GM18505 (cell line): ENCODE data around the gene SOD2.
"Not testable (repeated sequence)": the region's sequence is repeated elsewhere in the genome, so short reads cannot be mapped to it uniquely, and the experiment has no call there.

Experiments used
- ATAC-seq: cut with Tn5 transposase; IDR thresholded peaks from one replicate; pipeline ENCODE4 v1.9.1; 2021; ENCODE audit not compliant: unreplicated experiment
- POLR2A ChIP-seq: IDR thresholded peaks from 4 replicates; pipeline ENCODE4 v1.6.1; 2011; ENCODE audit warnings: borderline replicate concordance; ENCODE audit not compliant: insufficient read depth, insufficient read length; ENCODE audit errors: extremely low read depth

Gene SOD2

DNA sequence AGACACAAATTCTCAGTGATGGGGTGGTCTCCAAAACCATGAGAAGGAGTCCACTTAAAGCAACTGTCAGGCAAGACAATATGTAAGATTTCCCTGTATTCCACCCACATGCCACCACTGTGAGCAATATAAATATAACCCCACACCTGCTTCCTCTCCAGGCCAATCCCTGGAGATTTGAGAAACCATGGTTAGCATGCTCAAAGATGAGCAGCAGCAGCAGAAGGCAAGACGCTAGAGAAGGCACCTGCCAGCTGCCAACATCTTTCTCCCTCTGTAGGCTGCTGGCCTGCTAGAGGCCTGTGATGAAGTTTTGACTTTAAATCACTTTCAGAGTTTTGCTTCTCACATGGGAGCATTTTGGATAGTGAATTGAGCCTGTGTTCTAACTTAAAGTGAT lies 7.9 kb upstream of the SOD2 start:
- no peak for ATAC-seq
- no peak for TF ChIP-seq POLR2A

DNA sequence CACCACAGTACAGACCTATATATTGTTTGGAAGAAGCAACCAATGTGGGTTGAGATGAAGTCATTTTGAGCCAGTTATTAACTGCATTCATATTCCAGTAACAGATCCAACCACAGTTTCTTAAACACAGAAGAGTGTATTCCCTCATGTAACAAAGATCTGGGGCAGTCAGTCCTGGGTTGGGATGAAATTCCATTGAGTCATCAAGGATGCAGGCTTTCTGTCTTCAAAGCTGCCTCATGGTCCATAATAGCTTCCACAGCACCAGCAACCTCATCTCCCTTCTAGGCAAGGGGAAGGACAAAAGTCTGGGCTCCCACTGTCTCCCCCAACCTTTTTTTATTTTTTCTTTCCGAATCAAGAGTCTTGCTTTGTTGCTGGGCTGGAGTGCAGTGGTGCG lies 2.9 kb upstream of the SOD2 start:
- ATAC-seq, result no peak
- no peak for TF ChIP-seq POLR2A

DNA sequence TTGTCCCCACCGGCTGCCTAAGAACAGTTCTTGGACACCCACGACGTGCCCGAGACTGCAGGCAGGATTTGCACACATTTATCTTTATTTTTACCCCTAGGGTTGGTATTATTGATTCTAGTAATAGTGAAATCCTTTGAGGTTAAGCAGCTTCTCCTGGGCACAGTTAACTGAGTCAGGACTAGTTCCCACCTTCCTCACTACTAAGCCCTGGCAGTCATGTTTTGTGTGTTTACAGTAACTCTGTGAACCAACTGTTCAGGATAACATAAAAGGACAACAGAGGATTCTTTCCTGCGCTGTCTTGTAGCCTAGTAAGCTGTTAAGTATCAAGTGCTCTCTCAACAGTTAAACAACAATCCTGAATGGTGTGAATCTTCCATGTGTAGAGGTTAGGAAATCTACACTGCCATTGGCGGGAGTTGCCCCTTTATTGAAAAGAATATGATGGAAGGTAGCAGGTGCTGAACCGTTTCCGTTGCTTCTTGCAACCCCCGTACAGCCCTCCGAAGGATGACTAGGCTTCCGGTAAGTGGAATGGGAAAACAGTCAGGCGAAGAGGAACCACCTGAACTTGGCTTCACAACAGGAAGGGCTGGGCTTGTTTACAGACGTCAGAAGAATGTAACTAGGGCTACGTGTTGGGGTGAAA lies 979 bp upstream of the SOD2 start:
- peak; percentile 1 for ATAC-seq
- TF ChIP-seq POLR2A, result no peak

- TF ChIP-seq POLR2A, result no peak
- peak; percentile 34 for ATAC-seq
Observed at GRCh38 chr6:159692303-159693127, 526 bp downstream of the SOD2 start.

DNA sequence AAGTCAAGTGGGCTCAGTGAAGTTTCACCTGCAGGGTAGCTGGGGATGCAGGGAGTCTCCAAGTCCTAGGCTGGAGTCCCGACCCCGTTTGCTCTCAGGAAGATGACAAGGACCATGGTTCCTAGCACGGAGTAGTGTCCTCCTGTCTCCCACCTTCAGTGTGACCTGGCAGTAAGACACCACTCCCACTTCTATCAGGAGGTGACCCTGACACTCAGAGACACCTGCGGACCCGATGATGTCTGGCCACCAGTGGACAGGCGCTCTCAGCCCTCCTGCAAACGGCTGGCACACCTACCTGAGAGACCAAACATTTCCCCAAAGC lies 1.1 kb downstream of the SOD2 start:
- no peak for TF ChIP-seq POLR2A
- ATAC-seq, result no peak

- TF ChIP-seq POLR2A, result no peak
- ATAC-seq, result no peak
Observed at GRCh38 chr6:159691133-159691962, 1.7 kb downstream of the SOD2 start.

- not testable (repeated sequence) for ATAC-seq
Observed at GRCh38 chr6:159690135-159690534, 2.9 kb downstream of the SOD2 start.

- TF ChIP-seq POLR2A, result no peak
- no peak for ATAC-seq
Observed at GRCh38 chr6:159689001-159689400, 4.0 kb downstream of the SOD2 start.

GRCh38 chr6:159688266-159688905 lies 4.7 kb downstream of the SOD2 start:
- TF ChIP-seq POLR2A, result no peak
- ATAC-seq, result no peak

DNA sequence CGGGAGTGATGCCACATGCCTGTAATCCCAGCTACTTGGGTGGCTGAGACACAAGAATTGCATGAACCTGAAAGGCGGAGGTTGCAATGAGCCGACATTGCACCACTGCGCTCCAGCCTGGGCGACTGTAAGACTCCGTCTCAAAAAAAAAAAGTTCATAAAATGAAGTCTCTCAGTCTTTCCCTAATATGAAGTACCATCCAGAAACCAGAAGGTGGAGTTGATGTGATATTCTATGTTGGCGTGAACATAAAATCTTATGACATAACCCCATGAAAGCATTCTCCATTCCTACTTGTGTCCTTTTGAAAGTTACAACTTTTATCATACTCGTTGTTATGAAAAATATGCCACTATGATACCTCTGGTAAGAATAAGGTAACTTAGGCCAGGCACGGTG lies 5.7 kb downstream of the SOD2 start:
- no peak for ATAC-seq
- TF ChIP-seq POLR2A, result no peak

DNA sequence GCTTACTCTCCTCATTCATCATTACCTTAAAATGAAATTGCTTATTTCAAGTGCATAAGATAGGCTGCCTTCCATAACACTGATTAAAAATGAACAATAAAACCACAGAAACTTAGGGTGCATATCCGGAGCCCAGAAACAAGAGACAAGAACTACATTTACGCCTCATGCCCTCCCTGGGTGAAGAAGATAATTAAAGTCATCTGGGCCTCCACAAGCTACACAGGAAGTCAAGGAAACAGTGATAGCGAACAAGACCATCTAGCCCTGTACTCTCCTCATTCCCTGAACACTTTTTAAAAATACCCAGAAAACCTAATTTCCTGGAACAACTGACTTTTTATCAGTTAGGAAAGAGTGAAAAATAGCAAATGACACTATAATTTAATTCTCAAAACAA lies 6.3 kb downstream of the SOD2 start:
- no peak for ATAC-seq
- no peak for TF ChIP-seq POLR2A

DNA sequence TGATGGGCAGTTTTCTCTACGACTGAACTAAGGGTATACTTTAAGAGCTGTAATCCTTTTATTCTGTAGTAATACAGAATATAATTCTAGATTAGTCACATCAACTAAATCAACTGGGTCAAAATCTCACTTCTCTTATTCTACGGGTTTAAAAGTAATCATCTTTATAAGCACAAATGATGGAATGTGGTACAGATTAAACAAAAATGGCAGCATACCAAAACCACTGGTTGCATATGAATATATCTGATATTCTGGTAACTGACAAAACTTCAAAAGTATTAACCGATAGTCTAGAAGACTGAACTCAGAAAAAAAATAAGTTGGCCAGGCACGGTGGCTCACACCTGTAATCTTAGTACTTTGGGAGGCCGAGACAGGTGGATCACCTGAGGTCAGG lies 7.0 kb downstream of the SOD2 start:
- ATAC-seq, result no peak
- no peak for TF ChIP-seq POLR2A

DNA sequence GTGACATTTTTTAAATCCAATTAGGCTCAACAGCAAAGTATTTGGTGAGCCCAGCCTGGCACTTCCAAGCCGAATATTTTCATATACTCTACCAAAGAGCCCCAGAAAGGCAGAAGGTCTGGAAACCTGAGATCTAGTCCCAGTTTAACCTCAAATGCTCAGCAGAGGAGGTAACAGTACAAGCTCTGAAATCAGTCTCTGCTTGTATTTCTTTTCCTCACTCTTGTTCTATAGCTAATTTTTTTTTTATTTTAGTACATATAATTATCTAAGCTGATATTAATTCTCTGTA lies 9.1 kb downstream of the SOD2 start:
- no peak for TF ChIP-seq POLR2A
- no peak for ATAC-seq
